Measurements from ENCODE around the gene MCC. TPM values are rescaled to one million over a fixed set of nuclear protein-coding genes. Genes with fewer than 3 reads are reported as not detected.
A peak's percentile ranks its signal among the peaks of the same experiment; 100 is the strongest.

Gene MCC
- total RNA-seq, 1 donor from 2014 or later = 14.0 TPM

GRCh38 chr5:113343343-113343742, 144.9 kb downstream of the MCC start:
- Mint-ChIP-seq H3K4me1 (ENCODE audit: unreplicated experiment) (no peaks in the 10 kb centered on the region), H3K9me3 (ENCODE audit: unreplicated experiment) (peaks cover 14% of the 10 kb centered on the region), H3K27ac (ENCODE audit: unreplicated experiment) (no peak overlapping the region), H3K36me3 (ENCODE audit: unreplicated experiment) (peaks cover 4% of the 10 kb centered on the region), H3K27me3 (ENCODE audit: unreplicated experiment) (peaks cover 2% of the 10 kb centered on the region), H3K4me3 (ENCODE audit: unreplicated experiment) (no peak overlapping the region)
- TF ChIP-seq, protein P1, sequence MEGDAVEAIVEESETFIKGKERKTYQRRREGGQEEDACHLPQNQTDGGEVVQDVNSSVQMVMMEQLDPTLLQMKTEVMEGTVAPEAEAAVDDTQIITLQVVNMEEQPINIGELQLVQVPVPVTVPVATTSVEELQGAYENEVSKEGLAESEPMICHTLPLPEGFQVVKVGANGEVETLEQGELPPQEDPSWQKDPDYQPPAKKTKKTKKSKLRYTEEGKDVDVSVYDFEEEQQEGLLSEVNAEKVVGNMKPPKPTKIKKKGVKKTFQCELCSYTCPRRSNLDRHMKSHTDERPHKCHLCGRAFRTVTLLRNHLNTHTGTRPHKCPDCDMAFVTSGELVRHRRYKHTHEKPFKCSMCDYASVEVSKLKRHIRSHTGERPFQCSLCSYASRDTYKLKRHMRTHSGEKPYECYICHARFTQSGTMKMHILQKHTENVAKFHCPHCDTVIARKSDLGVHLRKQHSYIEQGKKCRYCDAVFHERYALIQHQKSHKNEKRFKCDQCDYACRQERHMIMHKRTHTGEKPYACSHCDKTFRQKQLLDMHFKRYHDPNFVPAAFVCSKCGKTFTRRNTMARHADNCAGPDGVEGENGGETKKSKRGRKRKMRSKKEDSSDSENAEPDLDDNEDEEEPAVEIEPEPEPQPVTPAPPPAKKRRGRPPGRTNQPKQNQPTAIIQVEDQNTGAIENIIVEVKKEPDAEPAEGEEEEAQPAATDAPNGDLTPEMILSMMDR (IDR thresholded peaks at IDR 0.05) = no peak
- no peak for DNase-seq (ENCODE audit: extremely low spot score, unreplicated experiment)

- H3K27me3 Mint-ChIP-seq (ENCODE audit: unreplicated experiment) = no peaks in the 10 kb centered on the region
- no peak for DNase-seq (ENCODE audit: extremely low spot score, unreplicated experiment)
- H3K36me3 Mint-ChIP-seq (ENCODE audit: unreplicated experiment) = no peaks in the 10 kb centered on the region
- H3K4me3 Mint-ChIP-seq (ENCODE audit: unreplicated experiment) = no peak overlapping the region
- no peak overlapping the region for H3K27ac Mint-ChIP-seq (ENCODE audit: unreplicated experiment)
- TF ChIP-seq, protein P1 (IDR thresholded peaks at IDR 0.05) = no peak
- H3K4me1 Mint-ChIP-seq (ENCODE audit: unreplicated experiment) = no peaks in the 10 kb centered on the region
- H3K9me3 Mint-ChIP-seq (ENCODE audit: unreplicated experiment) = no peaks in the 10 kb centered on the region
Measured at GRCh38 chr5:113340537-113340936, 147.7 kb downstream of the MCC start.

DNA sequence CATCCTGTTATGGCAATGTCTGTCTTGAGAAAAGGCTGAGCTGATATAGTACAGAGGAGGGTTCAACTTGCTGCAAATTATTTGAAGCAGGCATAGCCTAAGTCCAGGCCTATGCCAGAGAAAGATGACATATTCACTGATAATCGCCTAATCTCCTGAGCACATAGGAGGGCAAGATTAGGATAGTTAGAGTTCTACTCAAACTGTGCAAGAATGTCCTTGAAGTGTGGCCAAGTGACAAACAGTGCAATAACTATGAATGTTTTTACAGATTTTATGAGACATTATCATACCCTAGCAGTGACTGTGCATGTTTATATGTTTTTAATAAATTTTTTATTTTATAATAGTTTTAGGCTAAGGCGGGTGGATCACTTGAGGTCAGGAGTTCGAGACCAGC, 149.6 kb downstream of the MCC start:
- H3K27ac Mint-ChIP-seq (ENCODE audit: unreplicated experiment) = no peak overlapping the region
- H3K27me3 Mint-ChIP-seq (ENCODE audit: unreplicated experiment) = no peaks in the 10 kb centered on the region
- TF ChIP-seq, protein P1 (IDR thresholded peaks at IDR 0.05) = no peak
- no peaks in the 10 kb centered on the region for H3K9me3 Mint-ChIP-seq (ENCODE audit: unreplicated experiment)
- H3K4me1 Mint-ChIP-seq (ENCODE audit: unreplicated experiment) = no peaks in the 10 kb centered on the region
- no peak for DNase-seq (ENCODE audit: extremely low spot score, unreplicated experiment)
- no peaks in the 10 kb centered on the region for H3K36me3 Mint-ChIP-seq (ENCODE audit: unreplicated experiment)
- H3K4me3 Mint-ChIP-seq (ENCODE audit: unreplicated experiment) = no peak overlapping the region

GRCh38 chr5:113337515-113338415, 150.5 kb downstream of the MCC start:
- no peak for DNase-seq (ENCODE audit: extremely low spot score, unreplicated experiment)
- H3K27ac Mint-ChIP-seq (ENCODE audit: unreplicated experiment) = no peak overlapping the region
- H3K9me3 Mint-ChIP-seq (ENCODE audit: unreplicated experiment) = no peaks in the 10 kb centered on the region
- H3K36me3 Mint-ChIP-seq (ENCODE audit: unreplicated experiment) = no peaks in the 10 kb centered on the region
- no peak overlapping the region for H3K4me3 Mint-ChIP-seq (ENCODE audit: unreplicated experiment)
- TF ChIP-seq, protein P1 (IDR thresholded peaks at IDR 0.05) = no peak
- H3K4me1 Mint-ChIP-seq (ENCODE audit: unreplicated experiment) = no peaks in the 10 kb centered on the region
- no peaks in the 10 kb centered on the region for H3K27me3 Mint-ChIP-seq (ENCODE audit: unreplicated experiment)

DNA sequence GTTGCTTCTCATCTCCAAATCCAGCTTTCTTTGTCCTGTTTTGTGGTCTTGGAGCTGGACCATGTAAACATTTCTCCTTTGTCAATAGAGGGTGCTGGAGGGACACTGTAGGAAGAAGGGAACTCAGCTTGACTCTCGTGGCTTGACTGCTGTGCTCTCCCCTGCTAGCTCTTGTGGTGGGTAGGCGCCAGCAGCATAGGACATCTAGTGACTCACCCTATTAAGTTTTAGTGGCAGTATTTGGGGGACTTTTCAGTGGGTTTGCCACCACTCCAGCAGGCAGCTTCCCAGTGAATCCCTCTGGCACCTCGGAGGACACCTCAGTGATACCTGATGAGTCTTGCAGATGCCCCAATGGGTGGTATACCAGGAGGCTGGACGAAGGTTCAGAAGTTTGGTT, 151.3 kb downstream of the MCC start:
- no peaks in the 10 kb centered on the region for H3K36me3 Mint-ChIP-seq (ENCODE audit: unreplicated experiment)
- H3K27ac Mint-ChIP-seq (ENCODE audit: unreplicated experiment) = no peak overlapping the region
- no peak overlapping the region for H3K4me3 Mint-ChIP-seq (ENCODE audit: unreplicated experiment)
- no peaks in the 10 kb centered on the region for H3K27me3 Mint-ChIP-seq (ENCODE audit: unreplicated experiment)
- no peaks in the 10 kb centered on the region for H3K9me3 Mint-ChIP-seq (ENCODE audit: unreplicated experiment)
- TF ChIP-seq, protein P1 (IDR thresholded peaks at IDR 0.05) = peak; percentile 48
- H3K4me1 Mint-ChIP-seq (ENCODE audit: unreplicated experiment) = no peaks in the 10 kb centered on the region
- no peak for DNase-seq (ENCODE audit: extremely low spot score, unreplicated experiment)

All from osteocyte (in vitro differentiated cells).